ENCODE results near the gene SNX24.

SNX24 gene

DNA sequence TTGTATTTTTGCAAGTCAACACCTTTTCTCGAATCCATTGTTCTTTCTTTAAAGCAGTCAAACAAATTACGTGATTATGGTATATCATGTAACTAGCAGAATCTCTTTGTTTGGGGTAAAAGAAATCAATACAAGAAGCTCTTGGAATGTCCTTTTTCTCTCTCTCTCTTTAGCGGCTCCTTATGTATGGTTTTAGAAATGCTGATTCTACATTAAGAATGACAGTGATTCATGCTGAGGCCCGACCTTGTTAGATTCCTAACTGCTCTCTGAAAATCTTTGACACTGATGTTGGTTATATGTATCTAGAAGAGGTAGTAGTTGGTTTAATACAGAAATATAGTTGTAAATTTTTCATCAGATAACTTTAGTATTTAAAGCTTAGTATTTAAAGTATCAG, 76.4 kb downstream of the SNX24 start:
- DNase-seq (ENCODE audit: low read depth in 2 of 2): no peak

DNA sequence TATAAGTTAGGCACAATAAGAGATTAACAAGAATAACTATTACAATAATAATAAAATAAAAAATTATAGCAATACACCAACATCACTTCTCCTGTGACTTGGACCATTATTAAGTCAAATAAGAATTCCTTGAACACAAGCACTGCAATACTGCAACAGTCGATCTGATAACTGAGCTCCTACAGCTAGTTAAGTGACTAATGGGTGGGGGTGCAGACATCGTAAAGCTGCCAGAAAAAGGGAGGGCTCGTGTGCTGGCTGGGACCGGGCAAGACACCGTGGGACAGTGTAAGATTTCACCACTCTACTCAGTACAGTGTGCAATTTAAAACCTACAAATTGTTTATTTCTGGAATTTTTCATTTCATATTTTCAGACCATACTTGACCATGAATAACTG, 78.8 kb downstream of the SNX24 start:
- no peak for DNase-seq (ENCODE audit: low read depth in 2 of 2)

DNA sequence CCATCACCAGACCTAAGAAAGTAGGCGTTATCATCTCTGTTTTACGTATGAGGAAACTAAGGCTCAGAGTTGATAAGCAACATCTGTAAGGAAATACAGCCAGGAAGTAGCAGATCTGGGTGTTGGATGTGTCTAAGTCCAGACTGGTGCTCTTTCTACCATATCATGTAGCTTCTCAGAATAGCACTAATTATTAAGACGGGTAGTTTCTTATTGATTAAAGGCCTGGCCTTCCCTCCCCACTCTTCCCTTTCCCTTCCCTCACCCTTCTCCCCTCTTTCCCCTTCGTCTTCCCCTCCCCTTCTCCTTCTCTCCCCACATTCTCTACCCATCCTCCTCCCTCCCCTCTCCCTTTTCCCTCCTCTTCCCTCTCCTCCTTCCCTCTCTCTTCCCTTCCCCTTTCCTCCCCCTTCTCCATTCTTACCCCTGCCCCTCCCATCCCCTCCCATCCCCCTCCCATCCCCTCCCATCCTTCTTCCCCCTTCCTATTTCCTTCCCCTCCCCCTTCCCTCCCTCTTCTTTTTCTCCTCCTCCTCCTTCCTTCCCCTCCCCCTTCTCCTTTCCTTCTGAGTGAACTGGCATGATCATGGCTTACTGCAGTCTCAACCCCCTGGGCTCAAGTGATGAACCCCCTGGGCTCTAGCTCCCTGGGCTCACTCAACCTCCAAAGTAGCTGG, 79.4 kb downstream of the SNX24 start:
- no peak for DNase-seq (ENCODE audit: low read depth in 2 of 2)

DNA sequence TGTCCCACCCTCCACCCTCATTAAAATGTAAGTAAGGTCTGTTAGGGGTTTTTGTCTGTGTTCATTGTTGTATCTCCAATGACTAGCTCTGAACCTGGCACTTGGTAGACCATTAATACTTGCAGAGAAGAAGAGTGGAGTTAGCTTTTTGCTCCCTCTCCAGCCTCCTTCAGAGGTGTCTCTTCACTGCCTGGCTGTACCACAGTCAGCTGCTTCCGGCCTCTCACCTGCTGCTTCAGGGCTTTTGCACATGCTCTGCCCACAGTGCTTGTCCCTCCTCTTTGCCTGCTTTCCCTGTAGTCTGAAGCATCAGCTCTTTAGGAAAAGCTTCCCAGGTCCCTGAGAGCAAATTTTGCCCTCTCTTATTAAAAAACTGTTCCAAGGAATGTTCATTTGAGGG, 83.6 kb downstream of the SNX24 start:
- no peak for DNase-seq (ENCODE audit: low read depth in 2 of 2)

DNA sequence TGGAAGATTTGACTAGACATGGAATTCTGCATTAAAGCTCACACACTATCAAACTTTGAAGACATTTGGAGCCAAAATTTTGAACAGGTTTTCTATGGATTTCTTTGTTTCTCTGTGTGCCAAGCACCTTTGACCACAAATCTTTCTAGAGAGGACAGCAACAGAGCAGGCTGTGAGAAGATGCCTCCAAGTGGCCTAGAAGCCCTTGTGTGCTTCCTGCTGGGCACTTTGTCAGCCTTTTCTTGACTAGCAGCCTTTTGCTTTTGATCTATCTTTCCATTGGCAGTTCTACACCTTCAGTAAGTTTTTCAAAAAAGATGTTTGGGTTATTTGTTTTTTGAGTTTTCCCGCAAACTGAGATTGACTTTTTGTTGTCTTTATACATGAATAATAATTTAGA, 84.6 kb downstream of the SNX24 start:
- DNase-seq (ENCODE audit: low read depth in 2 of 2): no peak

DNA sequence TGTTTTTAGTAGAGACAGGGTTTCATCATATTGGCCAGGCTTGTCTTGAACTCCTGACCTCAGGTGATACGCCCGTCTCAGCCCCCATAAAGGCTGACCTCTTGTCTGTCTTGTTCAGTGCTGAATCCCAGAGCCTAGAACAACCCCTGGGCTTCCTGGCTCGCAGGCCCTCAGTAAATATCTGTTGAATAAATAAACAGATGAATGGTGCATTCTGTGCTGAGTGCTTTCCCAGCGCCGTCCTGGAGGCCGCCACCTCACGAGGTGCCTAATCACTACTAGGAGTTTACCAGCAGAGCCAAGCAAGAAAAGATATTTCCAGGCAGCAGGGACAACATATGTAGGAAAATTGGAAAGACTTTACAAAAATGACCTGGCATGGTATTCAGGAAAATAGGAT, 88.5 kb downstream of the SNX24 start:
- no peak for DNase-seq (ENCODE audit: low read depth in 2 of 2)

DNA sequence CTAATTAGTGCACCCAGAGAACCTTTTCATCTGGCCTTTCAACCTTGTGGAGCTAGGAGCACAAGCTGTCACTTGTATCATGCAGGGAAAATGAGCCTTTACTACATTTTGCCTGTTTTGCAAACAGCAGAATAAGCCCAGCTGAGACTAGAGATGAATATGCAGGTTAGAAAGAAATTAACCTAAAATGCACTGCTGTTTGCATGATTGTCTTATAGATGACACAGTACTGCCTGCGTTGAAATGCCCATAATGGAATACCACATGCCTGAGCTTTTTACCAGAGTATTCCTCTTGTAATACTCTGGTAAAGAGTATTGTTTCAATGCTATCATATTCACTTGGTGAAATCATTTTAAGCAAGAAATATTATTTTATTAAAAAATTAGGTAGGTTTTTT, 90.7 kb downstream of the SNX24 start:
- no peak for DNase-seq (ENCODE audit: low read depth in 2 of 2)

DNA sequence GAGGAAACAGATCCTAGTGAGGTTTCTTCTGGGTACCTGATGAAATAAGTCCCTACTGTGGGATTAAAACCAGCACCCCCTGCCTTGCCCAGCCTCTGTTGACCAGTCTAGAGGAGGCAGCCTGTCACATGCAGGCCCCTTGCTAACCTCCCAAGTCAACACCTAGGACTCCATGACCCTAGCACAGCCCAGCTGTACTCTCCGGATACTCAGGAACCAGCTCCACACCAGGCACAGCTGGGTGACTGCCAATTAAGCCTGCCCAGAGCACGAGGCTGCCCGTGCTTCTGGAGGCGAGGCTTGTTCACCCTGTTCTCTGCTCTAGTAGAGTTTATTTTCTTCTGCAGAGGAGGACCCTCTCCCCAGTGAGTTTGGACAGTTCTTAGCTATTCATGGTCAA, 92.5 kb downstream of the SNX24 start:
- DNase-seq (ENCODE audit: low read depth in 2 of 2): no peak

DNA sequence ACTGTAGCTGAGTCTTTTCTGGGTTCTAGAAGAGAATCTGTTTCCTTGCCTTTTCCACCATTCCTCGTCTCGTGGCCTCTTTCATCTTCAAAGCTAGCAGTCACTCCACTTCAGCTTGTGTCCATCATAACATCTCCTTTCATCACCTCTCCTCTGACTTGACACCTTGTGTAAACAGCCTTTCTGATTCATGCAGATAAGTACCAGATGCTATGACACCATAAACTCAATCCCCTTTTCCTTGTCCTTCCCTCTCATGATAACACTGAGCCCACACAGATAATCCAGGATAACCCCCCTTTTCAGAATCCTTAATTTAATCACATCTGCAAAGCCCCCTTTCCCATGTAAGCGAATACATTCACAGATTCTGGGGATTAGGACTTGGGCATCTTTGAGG, 95.5 kb downstream of the SNX24 start:
- DNase-seq (ENCODE audit: low read depth in 2 of 2): no peak

DNA sequence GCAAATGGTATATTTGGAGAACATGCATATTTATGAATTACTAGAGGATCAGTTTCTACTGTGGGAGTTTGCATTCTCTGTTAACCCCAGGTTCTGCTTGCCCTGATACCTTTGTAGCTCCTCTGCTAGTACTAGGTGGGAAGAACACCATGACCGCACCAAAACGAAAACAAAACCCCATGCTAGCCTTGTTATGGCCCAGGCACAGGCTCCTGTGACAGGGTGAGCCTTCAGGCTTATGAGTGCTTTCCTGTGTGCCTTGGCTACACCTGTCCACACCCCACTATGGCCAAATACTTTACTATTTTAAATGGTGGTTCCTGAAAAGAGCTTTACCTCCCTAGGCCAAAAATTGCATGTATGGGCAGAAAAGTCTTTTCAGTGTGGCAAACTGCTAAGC, 96.3 kb downstream of the SNX24 start:
- DNase-seq (ENCODE audit: low read depth in 2 of 2): no peak

DNA sequence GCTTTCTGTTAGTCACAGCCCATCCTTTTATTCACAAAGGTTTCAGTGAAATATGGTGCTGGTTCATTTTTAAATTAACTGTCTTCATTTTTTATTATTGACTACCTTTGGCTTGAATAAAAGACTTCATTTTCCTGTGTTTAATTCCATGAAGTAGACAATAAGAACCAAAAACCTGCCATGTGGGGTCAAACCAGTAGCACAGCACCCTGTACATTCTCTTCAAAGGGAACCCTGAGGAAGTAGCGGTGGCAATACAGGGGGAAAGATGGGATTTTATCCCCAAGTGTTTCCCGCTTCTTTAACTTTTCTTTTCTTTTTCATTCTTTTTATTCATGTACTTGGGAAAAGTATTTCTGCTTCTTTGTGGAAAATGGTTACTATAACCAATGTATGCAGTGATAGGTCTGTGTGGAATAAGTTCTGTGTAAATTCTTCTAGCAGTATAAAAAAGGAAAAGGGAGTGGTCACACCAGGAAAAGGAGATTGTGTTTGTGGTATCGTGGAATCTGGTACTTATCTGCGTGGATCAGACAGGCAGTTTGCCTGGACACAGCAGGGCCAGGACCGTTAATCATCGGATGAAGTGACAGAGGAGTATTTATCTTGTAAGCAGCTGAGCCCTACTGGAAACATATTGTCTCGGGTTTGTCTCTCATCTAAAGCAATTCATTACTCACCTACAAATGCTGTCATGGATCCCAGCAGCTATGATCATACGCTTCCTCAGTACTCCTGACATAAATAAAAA, 96.9 kb downstream of the SNX24 start:
- no peak for DNase-seq (ENCODE audit: low read depth in 2 of 2)

DNA sequence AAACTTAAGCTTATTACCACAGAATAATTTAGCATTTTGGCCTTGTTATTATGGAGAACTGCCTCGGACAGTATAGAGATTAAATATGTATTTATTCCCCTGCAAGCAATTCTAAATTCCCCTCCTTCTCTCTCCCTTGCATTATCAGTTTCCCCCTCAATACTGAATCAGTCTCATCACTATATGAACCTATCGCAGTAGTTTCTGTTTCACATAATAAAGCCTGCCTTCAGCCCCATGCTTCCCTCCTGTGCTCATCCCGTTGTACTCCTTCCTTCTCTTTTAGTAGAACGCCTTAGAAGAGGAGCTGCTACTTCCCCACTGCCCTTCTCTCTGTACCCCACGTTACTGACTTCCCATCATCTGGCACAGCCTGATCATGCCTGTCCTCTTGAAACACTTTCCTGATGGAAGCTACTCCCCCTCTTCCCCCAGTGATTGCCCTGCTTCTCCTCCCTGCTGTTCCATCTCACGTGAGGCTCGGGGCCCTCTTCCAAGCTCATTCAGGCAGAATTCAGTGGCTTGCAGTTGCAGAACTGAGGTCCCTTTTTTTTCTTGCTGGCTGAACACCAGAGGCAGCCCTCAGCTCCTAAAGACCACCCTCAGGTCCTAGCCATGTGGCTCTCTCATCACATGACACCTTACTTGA, 97.8 kb downstream of the SNX24 start:
- no peak for DNase-seq (ENCODE audit: low read depth in 2 of 2)

DNA sequence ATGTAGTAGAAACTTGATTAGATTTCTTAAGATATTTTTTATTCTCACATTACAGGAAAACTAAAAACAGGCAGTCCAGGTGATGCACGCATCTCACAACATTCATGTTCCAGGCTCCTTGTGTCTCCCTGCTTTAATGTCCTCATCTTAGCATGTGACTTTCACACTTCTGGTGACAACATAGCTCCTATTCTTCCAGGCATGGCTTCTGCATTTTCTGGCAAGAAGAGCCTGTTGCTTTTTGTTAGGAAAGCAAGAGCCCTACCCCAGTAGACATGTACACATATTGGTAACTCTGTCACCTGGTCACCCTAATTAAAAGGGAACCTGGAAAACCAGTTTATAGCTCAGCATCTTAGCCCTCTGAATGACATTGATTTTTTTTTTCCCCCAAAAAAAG, 98.6 kb downstream of the SNX24 start:
- no peak for DNase-seq (ENCODE audit: low read depth in 2 of 2)

DNA sequence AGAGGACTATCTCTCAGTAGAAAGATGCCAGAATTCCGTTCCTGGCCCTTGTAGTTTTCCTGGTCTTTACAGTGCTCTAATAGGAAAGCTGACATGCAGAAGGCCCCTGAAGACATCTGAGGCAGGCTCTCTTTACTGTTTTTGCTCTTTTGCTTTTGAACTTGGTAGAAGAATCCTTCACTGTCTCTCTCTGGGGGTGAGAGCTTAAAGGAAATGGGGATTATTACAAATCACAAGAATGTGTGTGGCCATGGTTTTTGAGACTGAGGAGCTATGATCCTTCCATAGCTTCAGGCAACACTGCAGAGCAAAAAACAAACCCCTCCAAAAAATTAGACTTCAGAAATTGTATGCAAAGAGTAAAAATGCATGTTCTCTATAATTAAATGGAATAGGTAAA, 102.0 kb downstream of the SNX24 start:
- DNase-seq (ENCODE audit: low read depth in 2 of 2): no peak

DNA sequence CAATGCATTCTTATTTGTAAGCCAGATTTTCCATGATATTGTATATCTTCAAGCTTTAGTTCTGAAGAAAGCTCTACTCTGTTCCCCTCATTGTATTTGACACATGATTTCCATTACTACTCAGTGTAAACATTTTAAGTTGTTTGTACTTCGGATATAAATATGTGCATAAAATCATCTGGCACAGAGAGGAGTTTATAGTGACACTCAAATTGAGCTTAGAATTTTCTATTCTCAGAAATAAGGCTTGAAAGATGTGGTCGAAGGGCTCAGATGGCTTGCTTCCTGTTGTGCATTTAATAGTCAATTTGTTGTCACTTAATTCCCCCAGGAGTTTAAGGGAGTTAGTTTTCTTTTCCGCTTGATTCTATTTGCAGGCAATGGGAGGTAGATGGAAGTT, 102.4 kb downstream of the SNX24 start:
- no peak for DNase-seq (ENCODE audit: low read depth in 2 of 2)

DNA sequence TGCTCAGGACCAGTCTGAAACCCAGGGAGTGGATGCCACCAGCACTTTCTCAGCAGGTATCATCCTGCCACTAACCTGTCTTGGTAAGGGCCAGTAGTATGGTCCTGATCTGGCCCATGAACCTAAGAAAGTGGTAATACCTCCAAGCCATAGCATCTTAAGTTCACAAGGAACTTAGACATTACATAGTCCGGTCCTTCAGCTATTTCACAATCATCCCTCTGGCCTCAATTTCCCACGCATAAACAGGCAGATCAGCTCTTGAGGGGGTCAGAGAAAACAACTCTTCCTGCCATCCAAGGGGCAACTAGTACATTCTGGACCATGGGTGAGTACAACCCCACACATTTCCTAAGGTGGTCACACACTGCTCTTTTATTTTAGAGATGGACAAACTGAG, 102.9 kb downstream of the SNX24 start:
- DNase-seq (ENCODE audit: low read depth in 2 of 2): no peak

DNA sequence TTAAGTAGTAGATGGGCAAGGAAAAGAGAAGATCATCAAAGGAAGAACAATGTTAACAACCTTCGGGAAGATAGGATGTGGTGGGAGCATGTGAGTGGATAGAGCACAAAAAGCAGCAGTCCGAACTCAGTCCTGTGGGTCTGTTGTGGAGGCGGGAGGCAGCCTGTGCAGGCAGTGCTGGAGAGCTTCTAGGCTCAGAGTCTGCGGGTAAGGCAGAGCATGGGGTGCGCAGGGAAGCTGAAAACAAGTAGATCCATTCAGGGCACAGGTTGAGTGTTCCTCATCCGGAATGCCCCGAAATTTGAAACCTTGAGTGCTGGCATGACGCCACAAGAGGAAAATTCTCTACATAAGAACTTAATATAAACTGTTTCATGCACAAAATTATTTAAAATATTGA, 106.2 kb downstream of the SNX24 start:
- no peak for DNase-seq (ENCODE audit: low read depth in 2 of 2)

DNA sequence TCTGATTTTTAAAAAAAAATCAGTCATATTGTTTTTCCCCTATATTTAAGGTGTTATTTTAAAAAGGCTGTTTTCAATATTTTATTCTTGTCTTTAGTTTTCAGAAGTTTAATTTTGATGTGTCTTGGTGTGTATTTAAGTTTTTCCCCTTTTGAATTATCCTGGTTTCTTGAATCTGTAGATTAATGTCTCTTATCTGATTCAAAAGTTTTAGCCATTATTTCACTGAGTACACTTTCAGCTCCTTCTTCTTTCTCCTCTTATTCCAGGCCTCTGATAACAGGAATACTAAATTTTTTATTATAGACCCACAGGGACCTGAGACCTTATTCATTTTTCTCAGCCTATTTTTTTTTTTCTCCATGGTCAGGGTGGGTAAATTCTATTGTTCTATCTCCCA, 109.3 kb downstream of the SNX24 start:
- DNase-seq (ENCODE audit: low read depth in 2 of 2): no peak

DNA sequence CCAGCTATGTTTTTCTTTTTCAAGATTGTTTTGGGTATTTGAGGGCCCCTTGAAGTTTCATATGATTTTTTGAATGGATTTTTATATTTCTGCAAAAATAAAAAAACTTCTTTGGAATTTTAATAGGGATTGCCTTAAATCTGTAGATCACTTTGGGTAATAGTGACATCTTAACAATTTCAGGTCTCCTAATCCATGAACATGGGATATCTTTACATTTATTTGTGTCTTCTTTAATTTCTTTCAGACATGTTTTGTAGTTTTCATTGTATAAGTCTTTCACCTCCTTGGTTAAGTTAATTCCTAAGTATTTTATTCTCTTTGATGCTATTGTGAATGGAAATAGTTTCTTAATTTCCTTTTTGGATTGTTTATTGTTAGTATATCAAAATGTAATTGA, 112.0 kb downstream of the SNX24 start:
- no peak for DNase-seq (ENCODE audit: low read depth in 2 of 2)

DNA sequence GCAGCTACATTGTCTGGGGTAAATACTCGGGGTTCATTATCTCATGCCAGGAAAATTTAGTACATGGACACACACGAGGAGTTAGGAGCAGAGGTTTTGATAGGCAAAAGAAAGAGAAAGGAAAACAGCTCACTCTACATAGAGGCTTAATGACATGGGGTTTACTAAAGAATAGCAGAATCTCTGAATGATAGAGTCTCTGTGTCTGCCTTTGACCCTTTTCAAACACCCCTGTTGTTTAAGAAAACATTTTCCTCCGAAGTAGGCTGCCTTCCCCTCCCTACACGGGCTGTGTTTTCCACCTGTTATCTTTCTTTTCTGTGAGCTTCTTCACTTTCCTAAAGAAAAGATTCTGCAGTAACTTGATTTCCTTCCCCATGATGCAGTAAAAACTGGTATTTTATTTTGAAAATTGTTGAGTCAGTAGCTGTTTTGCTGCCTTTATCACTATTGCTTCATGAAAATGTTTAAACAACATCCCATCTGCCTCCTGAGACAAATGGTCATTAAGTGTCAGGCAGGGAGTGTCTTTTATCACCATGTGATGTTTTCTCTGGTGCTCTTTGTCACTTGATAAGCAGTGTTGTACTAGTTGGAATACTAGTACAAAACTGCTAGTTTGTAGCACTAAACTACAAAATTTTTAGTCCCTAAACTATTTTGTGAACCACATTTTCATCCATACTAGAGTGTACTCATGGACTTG, 114.5 kb downstream of the SNX24 start:
- no peak for DNase-seq (ENCODE audit: low read depth in 2 of 2)

DNA sequence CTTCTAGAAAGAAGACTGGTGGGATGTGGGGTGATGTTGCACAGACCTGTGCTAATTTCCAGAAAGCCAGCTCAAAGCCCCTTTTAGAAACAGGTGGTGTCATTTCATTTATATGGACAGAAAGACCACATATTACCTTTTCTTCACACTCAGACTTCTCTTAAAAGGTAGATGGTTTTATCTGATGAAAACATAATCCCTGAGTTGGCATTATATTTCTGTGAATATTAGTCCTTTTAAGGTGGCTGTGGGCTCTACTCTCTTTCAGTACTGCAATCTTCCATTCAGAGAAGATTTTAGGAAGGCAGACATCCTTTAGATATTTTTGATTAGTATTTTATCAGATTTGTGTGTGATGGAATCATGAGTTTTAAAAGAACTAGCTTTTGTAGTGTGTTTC, 117.9 kb downstream of the SNX24 start:
- no peak for DNase-seq (ENCODE audit: low read depth in 2 of 2)

DNA sequence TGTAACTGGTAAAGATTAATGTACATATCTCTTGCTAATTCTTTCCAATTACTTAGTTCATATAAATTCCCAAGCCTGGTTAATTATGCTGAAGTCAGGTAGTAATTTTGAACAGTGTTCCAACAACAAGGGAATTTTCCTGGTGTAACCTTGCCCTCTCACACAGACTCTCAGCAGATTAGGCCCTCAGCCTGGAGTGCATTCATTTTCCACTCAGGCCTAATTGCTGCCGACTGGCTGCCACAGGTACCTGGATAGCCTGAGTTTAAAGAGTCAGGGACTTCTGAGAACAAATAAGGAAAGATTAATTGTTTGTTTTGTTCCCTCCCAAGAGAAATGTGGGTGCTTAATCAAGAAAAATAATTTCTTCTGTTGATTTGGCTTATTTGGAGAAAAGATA, 119.7 kb downstream of the SNX24 start:
- no peak for DNase-seq (ENCODE audit: low read depth in 2 of 2)

DNA sequence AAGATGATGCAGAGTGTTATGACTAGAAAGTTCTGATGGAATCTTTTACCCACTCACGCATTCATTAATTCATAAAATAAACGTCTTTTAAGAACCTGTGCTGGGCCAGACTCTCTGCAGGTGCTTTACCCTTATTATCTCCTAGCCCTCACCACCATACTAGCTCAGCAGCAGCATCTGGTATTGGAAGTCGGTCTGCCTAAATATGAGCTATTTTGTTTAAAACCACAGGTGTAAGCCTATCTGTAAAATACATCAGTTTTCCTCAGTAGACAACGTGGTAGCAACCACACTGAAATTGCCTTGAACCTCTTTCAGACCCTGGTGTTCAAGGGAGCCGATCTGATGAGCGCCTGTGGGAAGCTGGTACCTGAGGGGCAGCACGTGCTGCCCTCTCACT, 121.7 kb downstream of the SNX24 start:
- DNase-seq (ENCODE audit: low read depth in 2 of 2): no peak
